Colonic mucosa (tissue), 4 donors: ENCODE results near the gene ASCC1. TPM values are rescaled to one million over a fixed set of nuclear protein-coding genes. Genes with fewer than 3 reads are reported as not detected.

Source experiments
- DNase-seq: peaks from one replicate; pipeline ENCODE4 v3.0.0-alpha.2; 2020
- H3K27ac ChIP-seq: fragments of 200-600 bp; one replicate; pipeline ENCODE4 v1.8.0; 2021
- H3K27me3 ChIP-seq: fragments of 200-600 bp; one replicate; pipeline ENCODE4 v1.8.0; 2021
- H3K36me3 ChIP-seq: fragments of 200-600 bp; one replicate; pipeline ENCODE4 v1.8.0; 2021
- H3K4me1 ChIP-seq: fragments of 200-600 bp; one replicate; pipeline ENCODE4 v1.8.0; 2021; ENCODE audit warnings: mild to moderate bottlenecking
- H3K4me3 ChIP-seq: fragments of 200-600 bp; one replicate; pipeline ENCODE4 v1.8.0; 2021
- H3K9ac ChIP-seq, 2 donors: one replicate each; pipeline ENCODE4 v1.7.0; 2013; ENCODE audit warnings: control low read depth in 2 of 2, low read depth in 2 of 2, low read length in 2 of 2
- H3K9me3 ChIP-seq: fragments of 200-600 bp; one replicate; pipeline ENCODE4 v1.8.0; 2021
- intact Hi-C: fragments of 100-400 bp; cut with DNase I; formaldehyde crosslinking; loops from one replicate; pipeline ENCODE4 v1.14.1; 2022
- total RNA-seq, 2 donors: library from RNA; stranded (reverse); fragmentation: NEBNext Ultra II Directional in 1 of 2; extraction: Animal tissue kit (Norgen Biotek cat#: 25700) in 1 of 2; gene quantifications; one replicate each; pipeline ENCODE4 v1.2.1, GENCODE V29; 2021
- TF ChIP-seq, protein P1 (sequence below): fragments of 200-600 bp; IDR thresholded peaks from one replicate; pipeline ENCODE4 v1.8.0; 2022; ENCODE audit warnings: antibody characterized with exemption, mild to moderate bottlenecking
- donor health status: healthy.
- donor health status: DM: no; HTN: no; CAD: no.
- donor health status: DM: no; HTN: no; CAD: no.

ASCC1 gene
- total RNA-seq, 2 donors from 2014 or later: 16.2 to 19.2 TPM

DNA sequence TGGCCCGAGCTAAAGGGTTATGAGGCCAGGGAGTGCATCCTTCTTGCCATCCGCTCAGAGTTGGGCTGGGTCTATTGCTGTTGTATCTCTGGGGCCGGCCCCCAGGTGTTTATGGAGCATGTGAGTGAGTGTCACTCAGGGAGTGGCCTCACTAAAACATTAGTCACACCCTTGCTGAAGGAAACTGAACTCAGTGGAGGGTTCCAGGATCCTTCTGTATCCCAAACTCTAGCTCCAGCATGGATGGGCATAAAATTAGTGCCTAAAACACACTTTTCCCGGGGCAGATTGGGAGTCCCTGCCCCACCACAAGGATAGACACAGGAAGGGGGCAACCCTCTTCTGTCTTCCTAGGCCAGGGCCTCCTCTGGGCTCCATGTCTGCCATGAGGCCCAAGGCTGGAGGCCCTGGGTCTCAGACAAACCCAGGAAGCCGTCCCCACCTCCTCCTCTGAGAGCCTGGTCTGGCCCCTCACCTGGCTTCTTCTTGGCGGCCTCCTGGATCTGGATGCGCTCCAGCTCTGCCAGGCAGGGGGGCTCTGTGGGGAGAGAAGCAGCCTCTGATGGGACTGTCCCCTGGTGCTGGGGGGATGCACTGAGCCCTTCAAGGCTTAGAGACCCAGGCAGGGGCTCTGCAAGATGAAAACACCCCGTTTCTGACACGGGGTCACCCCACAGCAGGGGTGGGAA, 152.2 kb downstream of the ASCC1 start:
- TF ChIP-seq, protein P1, sequence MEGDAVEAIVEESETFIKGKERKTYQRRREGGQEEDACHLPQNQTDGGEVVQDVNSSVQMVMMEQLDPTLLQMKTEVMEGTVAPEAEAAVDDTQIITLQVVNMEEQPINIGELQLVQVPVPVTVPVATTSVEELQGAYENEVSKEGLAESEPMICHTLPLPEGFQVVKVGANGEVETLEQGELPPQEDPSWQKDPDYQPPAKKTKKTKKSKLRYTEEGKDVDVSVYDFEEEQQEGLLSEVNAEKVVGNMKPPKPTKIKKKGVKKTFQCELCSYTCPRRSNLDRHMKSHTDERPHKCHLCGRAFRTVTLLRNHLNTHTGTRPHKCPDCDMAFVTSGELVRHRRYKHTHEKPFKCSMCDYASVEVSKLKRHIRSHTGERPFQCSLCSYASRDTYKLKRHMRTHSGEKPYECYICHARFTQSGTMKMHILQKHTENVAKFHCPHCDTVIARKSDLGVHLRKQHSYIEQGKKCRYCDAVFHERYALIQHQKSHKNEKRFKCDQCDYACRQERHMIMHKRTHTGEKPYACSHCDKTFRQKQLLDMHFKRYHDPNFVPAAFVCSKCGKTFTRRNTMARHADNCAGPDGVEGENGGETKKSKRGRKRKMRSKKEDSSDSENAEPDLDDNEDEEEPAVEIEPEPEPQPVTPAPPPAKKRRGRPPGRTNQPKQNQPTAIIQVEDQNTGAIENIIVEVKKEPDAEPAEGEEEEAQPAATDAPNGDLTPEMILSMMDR: no peak
- Histone ChIP-seq H3K4me1 (peaks cover 4% of the 10 kb centered on the region), H3K27me3 (no peaks in the 10 kb centered on the region), H3K4me3 (no peak overlapping the region), H3K9ac (no peak overlapping the region), H3K27ac (no peak overlapping the region), H3K9me3 (no peaks in the 10 kb centered on the region), H3K36me3 (no peaks in the 10 kb centered on the region)
- intact Hi-C loops: no loop called here
- DNase-seq: peak; percentile 73

DNA sequence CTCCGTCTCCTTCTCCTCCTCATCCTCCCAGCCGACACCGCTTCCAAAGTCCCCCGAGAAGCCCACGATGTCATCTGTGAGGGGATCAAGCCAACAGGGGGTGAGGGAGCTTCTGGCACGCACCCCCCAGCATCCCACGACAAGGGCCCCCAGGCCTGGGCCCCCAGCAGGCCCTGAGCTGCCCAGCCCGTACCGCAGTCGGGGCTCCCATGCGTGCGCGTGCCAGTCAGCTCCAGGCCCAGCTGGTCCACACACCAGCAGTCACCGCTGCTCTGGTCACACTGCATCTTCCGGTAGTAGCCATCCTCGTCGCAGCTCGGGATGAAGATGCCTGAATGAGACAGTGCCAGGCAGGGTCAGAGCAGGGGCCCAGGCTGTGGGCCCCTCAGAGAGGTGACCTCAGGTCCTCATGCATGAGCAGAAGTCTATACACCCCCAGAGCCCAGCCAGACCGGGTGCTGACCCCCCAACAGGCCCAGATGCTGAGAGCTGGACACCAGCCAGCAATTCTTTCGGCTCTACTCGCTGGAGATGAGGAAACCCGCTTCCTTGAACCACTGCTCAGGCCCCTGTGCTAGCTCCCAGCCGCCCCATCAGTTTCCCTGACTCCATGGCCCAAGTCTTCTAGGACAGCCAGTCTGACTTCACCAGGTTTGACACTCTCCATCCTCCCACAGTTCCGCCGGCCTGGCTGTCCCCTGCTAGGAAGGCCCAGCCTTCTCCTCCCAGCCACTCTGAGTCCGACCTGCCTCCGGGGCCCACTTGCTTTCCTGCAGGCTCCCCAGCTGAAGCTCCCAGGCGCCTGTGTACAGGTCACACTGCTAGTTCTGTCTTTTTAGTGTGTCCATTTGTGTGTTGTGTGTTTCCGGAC, 153.0 kb downstream of the ASCC1 start:
- H3K36me3 ChIP-seq: no peaks in the 10 kb centered on the region
- no peaks in the 10 kb centered on the region for H3K9me3 ChIP-seq
- no peak overlapping the region for H3K4me3 ChIP-seq
- TF ChIP-seq, protein P1: no peak
- no peak for DNase-seq
- H3K27ac ChIP-seq: no peak overlapping the region
- no peaks in the 10 kb centered on the region for H3K27me3 ChIP-seq
- H3K9ac ChIP-seq: no peak overlapping the region
- H3K4me1 ChIP-seq: peaks cover 4% of the 10 kb centered on the region
- intact Hi-C loops: no loop called here

DNA sequence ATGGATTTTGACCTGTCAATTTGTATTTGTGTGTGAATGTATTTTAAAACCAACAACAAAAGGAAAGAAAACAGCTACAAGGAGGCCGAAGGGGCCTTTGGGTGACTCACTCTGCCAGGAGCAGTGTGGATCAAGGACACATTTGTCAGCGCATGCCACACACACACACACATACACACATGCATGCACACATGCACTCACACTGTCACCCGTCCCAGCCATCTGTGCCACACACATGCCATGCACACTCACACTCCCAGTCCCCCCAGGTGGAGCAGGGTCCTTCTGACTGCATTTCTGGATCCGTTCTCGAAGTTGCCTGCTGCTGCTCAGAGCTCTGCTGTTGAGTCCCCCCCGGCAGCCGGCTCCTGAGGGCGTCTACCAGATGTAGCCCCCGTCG, 153.7 kb downstream of the ASCC1 start:
- Histone ChIP-seq H3K4me3 (no peak overlapping the region), H3K27ac (no peak overlapping the region), H3K9me3 (no peaks in the 10 kb centered on the region), H3K4me1 (peaks cover 4% of the 10 kb centered on the region), H3K9ac (no peak overlapping the region), H3K36me3 (no peaks in the 10 kb centered on the region), H3K27me3 (no peaks in the 10 kb centered on the region)
- TF ChIP-seq, protein P1: no peak
- intact Hi-C loops: no loop called here
- no peak for DNase-seq

DNA sequence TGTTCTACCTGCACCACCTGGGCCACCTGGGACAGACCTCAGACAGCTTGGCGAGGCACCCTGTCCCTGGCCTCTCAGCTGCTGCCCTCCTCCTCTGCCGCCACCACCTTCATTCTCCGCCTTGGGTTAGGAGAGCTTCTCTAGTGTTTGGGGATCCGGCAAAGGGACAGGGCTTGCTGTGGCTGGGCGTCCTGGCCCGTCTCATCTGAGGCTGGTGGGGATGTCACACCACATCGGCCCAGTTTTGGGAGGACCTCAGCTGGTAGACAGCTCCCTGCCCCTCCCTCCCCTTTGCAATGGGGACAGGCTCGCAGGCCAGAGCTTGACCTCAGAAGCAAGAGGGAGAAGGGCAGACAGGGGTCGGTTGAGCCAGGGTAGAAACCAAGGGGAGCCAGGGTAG, 154.1 kb downstream of the ASCC1 start:
- intact Hi-C loops: no loop called here
- TF ChIP-seq, protein P1: no peak

DNA sequence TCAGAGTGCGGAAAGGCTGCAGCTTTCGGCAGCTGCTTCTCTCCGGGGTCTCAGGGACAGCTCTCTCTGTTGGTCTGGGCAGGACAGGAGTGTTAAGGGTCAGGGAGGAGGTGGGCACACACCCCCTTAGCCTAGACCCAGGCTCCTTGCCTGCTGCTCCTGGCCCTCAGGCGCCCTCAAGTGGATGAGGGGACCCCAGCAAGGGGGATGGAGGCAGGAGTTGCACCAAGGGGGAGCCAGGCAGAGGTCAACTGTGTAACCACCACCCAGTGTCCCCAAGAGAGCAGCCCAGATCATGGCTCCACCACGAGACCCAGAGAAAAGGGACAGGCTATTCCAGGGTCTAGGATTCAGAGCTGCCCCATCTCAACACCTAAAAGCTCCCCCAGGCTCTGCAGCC, 154.6 kb downstream of the ASCC1 start:
- Histone ChIP-seq H3K9ac (no peak overlapping the region), H3K9me3 (no peaks in the 10 kb centered on the region), H3K27ac (no peak overlapping the region), H3K4me1 (peaks cover 4% of the 10 kb centered on the region), H3K27me3 (no peaks in the 10 kb centered on the region), H3K36me3 (no peaks in the 10 kb centered on the region), H3K4me3 (no peak overlapping the region)
- intact Hi-C loops: no loop called here
- DNase-seq: no peak
- TF ChIP-seq, protein P1: no peak

More for the DNA sequence above, 154.1 kb downstream of the ASCC1 start:
- no peaks in the 10 kb centered on the region for H3K9me3 ChIP-seq
- no peak overlapping the region for H3K4me3 ChIP-seq
- no peaks in the 10 kb centered on the region for H3K36me3 ChIP-seq
- no peak for DNase-seq
- no peaks in the 10 kb centered on the region for H3K27me3 ChIP-seq
- peaks cover 4% of the 10 kb centered on the region for H3K4me1 ChIP-seq
- no peak overlapping the region for H3K27ac ChIP-seq
- H3K9ac ChIP-seq: no peak overlapping the region
